Motor neuron (in vitro differentiated cells): ENCODE data around the gene LRRC55. TPM values are rescaled to one million over a fixed set of nuclear protein-coding genes. Genes with fewer than 3 reads are reported as not detected.

Experiments
- ATAC-seq, 8 experiments: fragments of 200-7000 bp; cut with Tn5 transposase; replicated peaks in 6 of 8; 2 replicates each; pipeline ENCODE4 v1.8.0; 2021; ENCODE audit warnings: mild to moderate bottlenecking in 8 of 8, moderate library complexity in 8 of 8
- H3K27ac ChIP-seq, 2 donors: fragments of 250-450 bp; sonication (Bioruptor Pico); 2 replicates each; pipeline ENCODE4 v1.9.0; 2021; ENCODE audit warnings: antibody characterized with exemption in 2 of 2, mild to moderate bottlenecking in 2 of 2, moderate library complexity in 1 of 2
- H3K4me1 ChIP-seq, 2 donors: fragments of 250-450 bp; sonication (Bioruptor Pico); replicated peaks in 1 of 2; 2 replicates each; pipeline ENCODE4 v1.6.1; 2021; ENCODE audit warnings: antibody characterized with exemption in 2 of 2, mild to moderate bottlenecking in 2 of 2, moderate library complexity in 1 of 2
- H3K4me3 ChIP-seq, 5 donors: fragments of 250-450 bp; sonication (Bioruptor Pico); 2 replicates each; pipeline ENCODE4 v1.9.0; 2021; ENCODE audit warnings: antibody characterized with exemption in 5 of 5, mild to moderate bottlenecking in 5 of 5, moderate library complexity in 4 of 5
- WGBS, 10 experiments: fragments of 450-650 bp; shearing (Covaris generic); methylation state at CpG; one replicate each; pipeline ENCODE4 v1.0.0; 2022; 5-methylcytosine and 5-hydroxymethylcytosine counted together
- in situ Hi-C, 9 experiments: fragments of 400-800 bp; cut with MboI; loops; one replicate each; pipeline ENCODE4 v1.15.0; 2021; ENCODE audit warnings: low sequenced_read_pairs in 9 of 9, low pct_unique_long_range_greater_than_20kb in 2 of 9; ENCODE audit not compliant: unreplicated experiment in 9 of 9
- total RNA-seq, 8 experiments: library from RNA; unstranded; fragments of 300-600 nt; gene quantifications; 2 replicates each; pipeline versions ENCODE4 v1.2.3 to v1.2.4, GENCODE V29; 2022

Gene LRRC55
- total RNA-seq, 8 experiments from 2014 or later = 0.10 to 12.4 (median 5.7) TPM

GRCh38 chr11:57152134-57152533, 29.6 kb upstream of the LRRC55 start:
- Histone ChIP-seq H3K4me1 (peaks cover 16 to 29% of the 10 kb centered on the region in 2 donors), H3K27ac (no peak overlapping the region), H3K4me3 (no peak overlapping the region)
- WGBS, 10 experiments = 0 to 93% (median 71%) methylated on average over 1 to 2 of the region's 2 CpGs; no CpG with 5 or more reads in 3 of the 10 experiments
- in situ Hi-C loops = loop anchor here in 1 of 9 experiments (25.0 kb wide), 1 partner anchor 160 kb away; the partner anchor contains the start of gene TNKS1BP1
- no peak for ATAC-seq

GRCh38 chr11:57153448-57153847, 28.3 kb upstream of the LRRC55 start:
- in situ Hi-C loops = loop anchor here in 1 of 9 experiments (25.0 kb wide), 1 partner anchor 159 kb away; the partner anchor contains the start of gene TNKS1BP1
- Histone ChIP-seq H3K4me1 (peaks cover 13 to 24% of the 10 kb centered on the region in 2 donors), H3K4me3 (no peak overlapping the region), H3K27ac (no peak overlapping the region)
- no peak for ATAC-seq

- no peak overlapping the region for H3K4me3 ChIP-seq
- peaks cover 11 to 18% of the 10 kb centered on the region in 2 donors for H3K4me1 ChIP-seq
- H3K27ac ChIP-seq = no peak overlapping the region
- in situ Hi-C loops = loop anchor here in 1 of 9 experiments (25.0 kb wide), 1 partner anchor 158 kb away; the partner anchor contains the start of gene TNKS1BP1
- ATAC-seq = no peak
- WGBS, 10 experiments = 0 to 100% (median 73%) methylated on average over 1 to 2 of the region's 2 CpGs
Measured at GRCh38 chr11:57154739-57155138, 27.0 kb upstream of the LRRC55 start.

GRCh38 chr11:57155400-57155799, 26.4 kb upstream of the LRRC55 start:
- Histone ChIP-seq H3K4me1 (peaks cover 11 to 16% of the 10 kb centered on the region in 2 donors), H3K27ac (no peak overlapping the region), H3K4me3 (no peak overlapping the region)
- in situ Hi-C loops = loop anchor here in 1 of 9 experiments (25.0 kb wide), 1 partner anchor 157 kb away; the partner anchor contains the start of gene TNKS1BP1
- peak in 1 of 8 experiments; percentile 37 for ATAC-seq
- WGBS, 10 experiments = 29 to 100% (median 100%) methylated on average over 1 of the region's 1 CpG; no CpG with 5 or more reads in 3 of the 10 experiments

- 6 to 21% (median 14%) methylated on average over 1 to 4 of the region's 10 CpGs; no CpG with 5 or more reads in 5 of the 10 experiments for WGBS, 10 experiments
- H3K27ac ChIP-seq = peak overlapping the region in 1 of 2 donors; percentile 44
- peak; percentile 40 to 94 (median 79) for ATAC-seq
- H3K4me1 ChIP-seq = peaks cover 11% of the 10 kb centered on the region in 2 donors
- no peak overlapping the region for H3K4me3 ChIP-seq
- in situ Hi-C loops = loop anchor here in 1 of 9 experiments (25.0 kb wide), 1 partner anchor 156 kb away; the partner anchor contains the start of gene TNKS1BP1
Measured at GRCh38 chr11:57155838-57156607, 25.7 kb upstream of the LRRC55 start.

GRCh38 chr11:57156928-57157327, 24.8 kb upstream of the LRRC55 start:
- H3K4me1 ChIP-seq = peaks cover 13 to 17% of the 10 kb centered on the region in 2 donors
- in situ Hi-C loops = loop anchor here in 1 of 9 experiments (25.0 kb wide), 1 partner anchor 155 kb away; the partner anchor contains the start of gene TNKS1BP1
- no peak overlapping the region for H3K4me3 ChIP-seq
- 88 to 100% (median 100%) methylated on average over 1 to 4 of the region's 4 CpGs; no CpG with 5 or more reads in 7 of the 10 experiments for WGBS, 10 experiments
- no peak overlapping the region for H3K27ac ChIP-seq
- no peak for ATAC-seq

GRCh38 chr11:57157624-57158023, 24.1 kb upstream of the LRRC55 start:
- no peak for ATAC-seq
- in situ Hi-C loops = loop anchor here in 1 of 9 experiments (25.0 kb wide), 1 partner anchor 155 kb away; the partner anchor contains the start of gene TNKS1BP1
- Histone ChIP-seq H3K4me1 (peaks cover 13 to 17% of the 10 kb centered on the region in 2 donors), H3K4me3 (no peak overlapping the region), H3K27ac (no peak overlapping the region)
- WGBS, 10 experiments = 0 to 86% (median 67%) methylated on average over 1 to 3 of the region's 3 CpGs; no CpG with 5 or more reads in 7 of the 10 experiments

GRCh38 chr11:57158180-57158579, 23.6 kb upstream of the LRRC55 start:
- in situ Hi-C loops = loop anchor here in 1 of 9 experiments (25.0 kb wide), 1 partner anchor 154 kb away; the partner anchor contains the start of gene TNKS1BP1
- Histone ChIP-seq H3K4me3 (no peak overlapping the region), H3K4me1 (peaks cover 13 to 17% of the 10 kb centered on the region in 2 donors), H3K27ac (no peak overlapping the region)
- no peak for ATAC-seq
- 34 to 100% (median 83%) methylated on average over 1 to 5 of the region's 5 CpGs for WGBS, 10 experiments

GRCh38 chr11:57158599-57158998, 23.2 kb upstream of the LRRC55 start:
- 20 to 100% (median 90%) methylated on average over 1 of the region's 1 CpG; no CpG with 5 or more reads in 5 of the 10 experiments for WGBS, 10 experiments
- in situ Hi-C loops = loop anchor here in 1 of 9 experiments (25.0 kb wide), 1 partner anchor 154 kb away; the partner anchor contains the start of gene TNKS1BP1
- H3K27ac ChIP-seq = no peak overlapping the region
- no peak overlapping the region for H3K4me3 ChIP-seq
- no peak for ATAC-seq
- peaks cover 13 to 17% of the 10 kb centered on the region in 2 donors for H3K4me1 ChIP-seq

- in situ Hi-C loops = loop anchor here in 1 of 9 experiments (25.0 kb wide), 1 partner anchor 152 kb away; the partner anchor contains the start of gene TNKS1BP1
- Histone ChIP-seq H3K4me3 (no peak overlapping the region), H3K4me1 (peaks cover 12 to 16% of the 10 kb centered on the region in 2 donors), H3K27ac (no peak overlapping the region)
- no peak for ATAC-seq
- WGBS, 10 experiments = 11 to 100% (median 80%) methylated on average over 1 to 2 of the region's 2 CpGs; no CpG with 5 or more reads in 6 of the 10 experiments
Measured at GRCh38 chr11:57160665-57161064, 21.1 kb upstream of the LRRC55 start.

- in situ Hi-C loops = loop anchor here in 1 of 9 experiments (25.0 kb wide), 1 partner anchor 151 kb away; the partner anchor contains the start of gene TNKS1BP1
Measured at GRCh38 chr11:57161351-57161750, 20.4 kb upstream of the LRRC55 start.

GRCh38 chr11:57162179-57162898, 19.4 kb upstream of the LRRC55 start:
- Histone ChIP-seq H3K4me1 (peaks cover 2 to 6% of the 10 kb centered on the region in 2 donors), H3K27ac (no peak overlapping the region), H3K4me3 (no peak overlapping the region)
- in situ Hi-C loops = loop anchor here in 1 of 9 experiments (25.0 kb wide), 1 partner anchor 150 kb away; the partner anchor contains the start of gene TNKS1BP1
- WGBS, 10 experiments = 0 to 100% (median 73%) methylated on average over 1 to 5 of the region's 6 CpGs
- ATAC-seq = no peak

More at GRCh38 chr11:57161351-57161750, 20.4 kb upstream of the LRRC55 start:
- Histone ChIP-seq H3K27ac (no peak overlapping the region), H3K4me1 (peaks cover 5 to 9% of the 10 kb centered on the region in 2 donors), H3K4me3 (no peak overlapping the region)
- no peak for ATAC-seq
- 11 to 100% (median 66%) methylated on average over 1 to 5 of the region's 5 CpGs for WGBS, 10 experiments
